GM12801 (cell line): Measurements from ENCODE around the gene DCAF8L1.

Source experiments
- TF ChIP-seq, protein P1 (sequence below): IDR thresholded peaks from one replicate; pipeline ENCODE4 v1.5.1; 2011; ENCODE audit warnings: control low read depth; ENCODE audit not compliant: insufficient read length; ENCODE audit errors: extremely low read depth

DCAF8L1 gene

DNA sequence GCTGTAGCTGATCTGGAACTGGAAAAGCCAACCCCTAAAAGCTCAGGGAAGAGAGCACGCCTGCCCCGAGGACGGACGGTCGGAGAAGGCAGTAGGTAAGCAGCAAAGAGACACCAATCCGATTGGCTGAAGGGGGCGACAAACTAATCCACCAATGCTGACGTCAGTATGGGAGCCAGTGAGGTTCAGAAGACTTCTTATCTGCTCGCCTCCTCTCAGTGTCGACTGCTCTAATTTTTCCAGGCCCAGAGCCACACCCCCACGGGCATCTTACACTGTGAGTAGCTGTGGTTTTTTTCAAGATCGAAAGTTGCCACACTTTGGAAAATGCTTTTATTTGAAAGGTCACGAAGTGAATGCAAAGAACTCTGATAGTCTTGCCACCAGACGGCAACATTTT, at the start of gene DCAF8L1:
DCAF8L1 (minus strand) TSS at position 101 of the 400 bp plus-strand sequence. CDS start 115 bp downstream, outside the sequence.
- TF ChIP-seq, protein P1, sequence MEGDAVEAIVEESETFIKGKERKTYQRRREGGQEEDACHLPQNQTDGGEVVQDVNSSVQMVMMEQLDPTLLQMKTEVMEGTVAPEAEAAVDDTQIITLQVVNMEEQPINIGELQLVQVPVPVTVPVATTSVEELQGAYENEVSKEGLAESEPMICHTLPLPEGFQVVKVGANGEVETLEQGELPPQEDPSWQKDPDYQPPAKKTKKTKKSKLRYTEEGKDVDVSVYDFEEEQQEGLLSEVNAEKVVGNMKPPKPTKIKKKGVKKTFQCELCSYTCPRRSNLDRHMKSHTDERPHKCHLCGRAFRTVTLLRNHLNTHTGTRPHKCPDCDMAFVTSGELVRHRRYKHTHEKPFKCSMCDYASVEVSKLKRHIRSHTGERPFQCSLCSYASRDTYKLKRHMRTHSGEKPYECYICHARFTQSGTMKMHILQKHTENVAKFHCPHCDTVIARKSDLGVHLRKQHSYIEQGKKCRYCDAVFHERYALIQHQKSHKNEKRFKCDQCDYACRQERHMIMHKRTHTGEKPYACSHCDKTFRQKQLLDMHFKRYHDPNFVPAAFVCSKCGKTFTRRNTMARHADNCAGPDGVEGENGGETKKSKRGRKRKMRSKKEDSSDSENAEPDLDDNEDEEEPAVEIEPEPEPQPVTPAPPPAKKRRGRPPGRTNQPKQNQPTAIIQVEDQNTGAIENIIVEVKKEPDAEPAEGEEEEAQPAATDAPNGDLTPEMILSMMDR, result no peak

GRCh38 chrX:28022371-28022770, 41.1 kb upstream of the DCAF8L1 start:
- TF ChIP-seq, protein P1, result no peak

DNA sequence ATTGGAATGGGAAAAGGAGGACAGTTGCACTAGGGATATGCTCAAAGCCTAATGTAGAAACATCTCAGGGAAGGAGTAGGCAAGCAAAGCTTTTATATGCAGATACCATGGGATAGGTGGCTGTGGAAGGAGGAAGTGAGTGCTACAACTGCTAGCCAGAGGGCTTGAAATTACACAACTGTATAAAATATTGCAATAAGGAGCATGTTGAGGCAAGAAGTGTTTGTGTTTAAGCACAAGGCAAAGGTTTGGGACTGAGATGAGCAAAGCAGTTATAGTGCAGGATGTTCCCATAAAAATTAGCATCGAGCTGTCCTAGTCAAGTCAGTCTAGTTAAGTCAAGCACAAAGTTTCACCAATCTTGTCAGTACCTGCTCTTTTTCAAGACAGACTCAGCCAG, 35.6 kb upstream of the DCAF8L1 start:
- TF ChIP-seq, protein P1, result no peak

DNA sequence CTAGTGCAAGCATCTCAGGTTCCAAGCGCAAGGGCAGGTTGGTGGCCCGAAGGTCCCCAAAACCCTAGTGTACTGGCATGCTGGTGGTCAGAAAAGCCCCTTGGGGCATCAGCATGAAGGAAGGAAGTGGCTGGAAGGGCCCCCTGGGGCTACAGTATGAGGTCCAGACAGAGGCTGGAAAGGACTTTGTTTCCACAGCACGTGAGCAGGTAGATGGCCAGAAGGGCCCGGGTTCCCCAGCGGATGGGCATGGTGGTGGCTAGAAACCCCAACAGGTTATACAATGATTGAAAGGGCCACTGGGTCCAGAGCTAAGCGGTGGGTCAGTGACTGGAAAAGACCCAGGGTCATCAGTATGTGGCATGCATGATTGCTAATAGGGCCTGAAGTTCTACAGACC, 34.7 kb upstream of the DCAF8L1 start:
- TF ChIP-seq, protein P1, result no peak

- TF ChIP-seq, protein P1, result no peak
Observed at GRCh38 chrX:28010875-28011274, 29.6 kb upstream of the DCAF8L1 start.

DNA sequence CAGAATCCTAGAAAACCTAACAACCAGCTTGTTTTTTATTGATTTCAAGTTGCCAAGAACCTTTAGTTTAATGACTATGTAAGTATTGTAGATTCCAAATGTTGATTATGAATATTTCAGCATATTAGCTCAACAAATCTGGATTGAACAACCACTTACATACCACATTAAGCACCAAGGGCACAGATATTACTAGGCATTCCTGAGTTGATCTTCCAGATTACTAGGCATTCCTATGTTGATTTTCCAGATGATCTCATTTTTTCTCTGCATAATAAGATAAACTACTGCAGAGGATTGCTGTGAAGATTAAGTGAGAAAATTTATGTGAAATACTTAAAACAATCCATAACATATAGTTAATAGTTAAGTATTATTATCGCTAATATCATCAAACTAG, 17.4 kb upstream of the DCAF8L1 start:
- TF ChIP-seq, protein P1, result no peak

DNA sequence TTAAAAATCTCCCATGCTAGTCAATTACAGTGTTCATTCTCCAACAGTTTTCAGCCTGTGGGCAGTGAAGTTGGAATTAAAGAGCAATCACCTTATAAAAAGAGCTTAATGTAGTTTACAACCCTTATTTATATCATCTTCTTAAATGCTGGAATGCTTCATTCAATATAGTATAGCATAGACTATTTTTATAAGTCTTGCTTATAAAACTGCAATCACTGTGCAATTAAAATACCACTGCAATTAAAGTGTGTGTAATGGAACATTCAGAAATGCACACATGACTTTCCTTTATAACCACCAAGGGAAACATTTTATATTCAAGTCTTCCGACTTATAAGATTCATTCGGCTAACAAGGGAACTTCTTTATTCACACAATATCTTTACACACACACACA, 16.4 kb upstream of the DCAF8L1 start:
- TF ChIP-seq, protein P1, result no peak

DNA sequence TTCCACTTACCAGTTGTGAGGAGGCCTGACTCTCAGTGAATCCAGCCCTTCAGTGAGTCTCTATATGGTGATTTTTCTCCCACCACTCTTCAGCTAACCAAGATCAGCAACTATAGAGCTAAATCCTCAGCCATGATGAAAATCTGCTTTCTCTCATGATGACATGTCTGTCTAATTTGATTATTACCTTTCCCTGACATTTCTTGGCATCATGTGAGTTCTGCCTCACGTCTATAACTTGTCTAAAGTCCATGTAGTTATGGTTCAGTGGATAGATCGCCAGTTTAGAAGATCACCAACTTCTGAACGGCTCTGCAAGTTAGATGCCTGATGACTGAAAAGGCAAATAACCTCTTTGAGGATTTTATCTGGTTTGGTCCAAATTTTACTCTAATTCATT, 14.9 kb upstream of the DCAF8L1 start:
- TF ChIP-seq, protein P1, result no peak
